Measurements from ENCODE around the gene SHMT1.

The SHMT1 gene

DNA sequence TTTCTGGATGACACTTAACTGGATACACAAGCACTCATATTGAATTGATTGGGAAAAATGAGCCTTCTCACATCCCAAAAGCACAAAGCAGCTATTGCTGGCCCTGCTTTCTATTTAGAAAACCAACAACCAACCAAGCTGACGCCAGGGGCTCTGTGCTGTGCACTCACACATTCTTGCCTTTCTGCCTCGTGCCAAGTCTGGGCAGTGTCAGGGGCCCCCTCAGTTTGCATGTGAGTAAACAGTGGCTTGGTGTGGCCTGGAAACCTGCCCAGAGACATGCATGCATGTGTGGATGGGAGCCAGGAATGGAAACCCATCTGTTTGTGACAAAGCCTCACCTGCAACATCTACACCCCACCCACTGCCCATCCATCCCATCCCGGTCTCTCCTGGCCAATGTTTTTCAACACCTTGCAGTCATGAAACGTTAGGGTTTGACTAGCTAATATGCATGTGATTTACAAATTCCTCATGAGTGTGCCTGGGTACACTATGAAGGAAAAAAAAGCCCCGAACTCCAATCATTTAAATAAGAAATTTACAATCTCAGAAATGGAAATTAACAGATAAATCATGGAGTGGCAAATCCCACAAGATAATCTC is 82.5 kb downstream of the SHMT1 start:
- peak; percentile 92 for DNase-seq

DNA sequence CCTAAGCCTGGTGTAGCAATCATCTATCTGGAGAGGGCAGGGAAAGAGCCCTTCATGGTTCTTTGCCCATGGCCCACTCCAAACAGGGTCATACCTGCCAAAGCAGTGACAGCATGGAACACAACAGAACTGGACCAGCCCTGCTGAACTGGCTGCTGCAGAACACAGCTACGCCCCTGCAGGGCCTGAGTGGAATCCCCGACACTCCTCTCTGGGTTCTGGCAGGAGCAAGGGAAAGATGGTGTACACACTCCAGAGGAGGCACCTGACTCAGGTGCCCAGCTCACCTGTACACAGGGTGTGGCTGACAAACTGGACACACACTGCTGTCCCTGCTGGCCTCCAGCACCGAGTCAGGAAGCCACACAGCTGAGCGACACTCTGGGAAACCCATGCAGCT is 83.1 kb downstream of the SHMT1 start:
- no peak for DNase-seq

DNA sequence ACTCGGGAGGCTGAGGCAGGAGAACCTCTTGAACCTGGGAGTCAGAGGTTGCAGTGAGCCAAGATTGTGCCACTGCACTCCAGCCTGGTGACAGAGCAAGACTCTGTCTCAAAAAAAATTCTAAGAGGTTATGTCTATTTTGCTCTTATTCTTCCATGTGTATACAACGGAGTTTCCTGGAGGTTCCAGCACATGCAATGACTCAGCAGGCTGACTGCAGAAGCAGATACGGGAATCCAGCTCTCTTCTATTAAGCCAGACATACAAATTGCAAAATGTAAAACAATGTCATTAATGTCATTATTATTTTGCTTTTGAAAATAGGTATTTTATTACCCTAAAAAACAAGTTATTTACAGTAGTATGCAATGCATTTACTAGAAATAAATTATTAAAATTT is 84.5 kb downstream of the SHMT1 start:
- no peak for DNase-seq

Data from NCI-H1105 (cell line).